Caco-2 (cell line): ENCODE measurements around the gene GPR137C. TPM values are rescaled to one million over a fixed set of nuclear protein-coding genes. Genes with fewer than 3 reads are reported as not detected.

ENCODE experiments used
- BruUV-seq: library from RNA; stranded (reverse); fragments of 400-500 nt; replicated peaks from 2 replicates; lab custom pipeline; 2021; lab: Mats Ljungman, UMichigan
- CTCF ChIA-PET: fragments of 300-600 bp; sonication (Branson Sonifier 250); formaldehyde crosslinking; loops from one replicate; lab custom pipeline; 2022; ENCODE audit warnings: antibody characterized with exemption; lab: Charles Lee
- POLR2A ChIA-PET: fragments of 300-600 bp; sonication (Branson Sonifier 250); formaldehyde crosslinking; loops from one replicate; lab custom pipeline; 2022; ENCODE audit warnings: antibody characterized with exemption; lab: Charles Lee
- DNase-seq, 2 experiments: peaks; one replicate each; pipeline versions ENCODE4 v3.0.0 to v3.0.0-alpha.2; 2020 to 2022
- H3K27me3 ChIP-seq: replicated peaks from 2 replicates; pipeline ENCODE4 v1.6.0; 2011; ENCODE audit warnings: low read length; ENCODE audit not compliant: control insufficient read depth, insufficient read depth
- H3K36me3 ChIP-seq: 2 replicates; pipeline ENCODE4 v1.5.1; 2011; ENCODE audit warnings: low read length; ENCODE audit not compliant: control insufficient read depth, insufficient read depth
- H3K4me1 ChIP-seq: fragments of 250-450 bp; sonication (Bioruptor Pico); 2 replicates; pipeline ENCODE4 v1.5.1; 2020; ENCODE audit warnings: mild to moderate bottlenecking
- H3K4me3 ChIP-seq: 2 replicates; pipeline ENCODE4 v1.5.1; 2011; ENCODE audit warnings: low read depth, mild to moderate bottlenecking, control low read depth, low read length
- H3K9me3 ChIP-seq: fragments of 250-450 bp; sonication (Bioruptor Pico); 2 replicates; pipeline ENCODE4 v1.5.1; 2020; ENCODE audit warnings: mild to moderate bottlenecking, moderate library complexity
- H3K27ac Mint-ChIP-seq: one replicate; pipeline ENCODE4 v1.8.0; 2022; ENCODE audit warnings: mixed read lengths; ENCODE audit not compliant: unreplicated experiment
- H3K27me3 Mint-ChIP-seq: one replicate; pipeline ENCODE4 v1.8.0; 2022; ENCODE audit warnings: mixed read lengths; ENCODE audit not compliant: insufficient read depth, unreplicated experiment
- H3K36me3 Mint-ChIP-seq: one replicate; pipeline ENCODE4 v1.8.0; 2022; ENCODE audit warnings: mild to moderate bottlenecking, mixed read lengths; ENCODE audit not compliant: insufficient read depth, unreplicated experiment
- H3K4me1 Mint-ChIP-seq: one replicate; pipeline ENCODE4 v1.8.0; 2022; ENCODE audit warnings: low read depth, mixed read lengths; ENCODE audit not compliant: unreplicated experiment
- H3K4me3 Mint-ChIP-seq: one replicate; pipeline ENCODE4 v1.8.0; 2022; ENCODE audit warnings: mild to moderate bottlenecking, moderate library complexity, mixed read lengths; ENCODE audit not compliant: unreplicated experiment
- H3K9me3 Mint-ChIP-seq: one replicate; pipeline ENCODE4 v1.8.0; 2022; ENCODE audit warnings: mixed read lengths; ENCODE audit not compliant: unreplicated experiment
- CTCF ChIP-seq, 2 experiments: fragments of 200-600 bp in 1 of 2; IDR thresholded peaks; 1 replicate in 1 of 2; 2 replicates in 1 of 2; pipeline versions ENCODE4 v1.5.1 to v1.8.0; 2011 to 2022; ENCODE audit warnings: antibody characterized with exemption in 1 of 2, control low read depth in 1 of 2, inconsistent platforms in 1 of 2, low read depth in 1 of 2, low read length in 1 of 2, mild to moderate bottlenecking in 1 of 2, moderate library complexity in 1 of 2; ENCODE audit not compliant: insufficient read depth in 1 of 2, severe bottlenecking in 1 of 2, unreplicated experiment in 1 of 2
- intact Hi-C: fragments of 100-400 bp; cut with micrococcal nuclease; formaldehyde crosslinking; loops from one replicate; pipeline ENCODE4 v1.10.0; 2022; ENCODE audit not compliant: unreplicated experiment
- total RNA-seq: library from RNA; stranded (reverse); gene quantifications from 2 replicates; pipeline ENCODE4 v1.2.3, GENCODE V29; 2022

GPR137C gene
- total RNA-seq, 1 experiment from 2014 or later, result 2.9 TPM

GRCh38 chr14:52527052-52527451 lies 25.6 kb upstream of the GPR137C start:
- H3K4me3 Mint-ChIP-seq, result no peak overlapping the region

GRCh38 chr14:52531481-52531880 lies 21.2 kb upstream of the GPR137C start:
- DNase-seq, result no peak
- Mint-ChIP-seq H3K36me3 (no peaks in the 10 kb centered on the region), H3K27me3 (no peaks in the 10 kb centered on the region), H3K27ac (no peak overlapping the region), H3K4me1 (no peaks in the 10 kb centered on the region), H3K9me3 (no peaks in the 10 kb centered on the region), H3K4me3 (no peak overlapping the region)
- Histone ChIP-seq H3K27me3 (no peaks in the 10 kb centered on the region), H3K9me3 (no peaks in the 10 kb centered on the region), H3K4me3 (no peak overlapping the region), H3K36me3 (no peaks in the 10 kb centered on the region), H3K4me1 (no peaks in the 10 kb centered on the region)
- POLR2A ChIA-PET, result no interaction called here
- no TSS peak for BruUV-seq
- intact Hi-C loops, result no loop called here
- no peak for TF ChIP-seq CTCF (IDR thresholded peaks at IDR 0.05; ENCODE audit: insufficient read depth in 1 of 2, low read depth in 1 of 2, low read length in 1 of 2, severe bottlenecking in 1 of 2, unreplicated experiment in 1 of 2)
- CTCF ChIA-PET, result no interaction called here

More at GRCh38 chr14:52527052-52527451, 25.6 kb upstream of the GPR137C start:
- Histone ChIP-seq H3K9me3 (no peaks in the 10 kb centered on the region), H3K4me3 (no peak overlapping the region), H3K27me3 (no peaks in the 10 kb centered on the region), H3K4me1 (no peaks in the 10 kb centered on the region), H3K36me3 (no peaks in the 10 kb centered on the region)
- intact Hi-C loops, result no loop called here
- no peaks in the 10 kb centered on the region for H3K27me3 Mint-ChIP-seq
- ChIA-PET CTCF (no interaction called here), POLR2A (no interaction called here)
- DNase-seq, result no peak
- no peaks in the 10 kb centered on the region for H3K4me1 Mint-ChIP-seq
- H3K9me3 Mint-ChIP-seq, result no peaks in the 10 kb centered on the region
- TF ChIP-seq CTCF (IDR thresholded peaks at IDR 0.05; ENCODE audit: insufficient read depth in 1 of 2, low read depth in 1 of 2, low read length in 1 of 2, severe bottlenecking in 1 of 2, unreplicated experiment in 1 of 2), result no peak
- BruUV-seq, result no TSS peak
- no peaks in the 10 kb centered on the region for H3K36me3 Mint-ChIP-seq
- no peak overlapping the region for H3K27ac Mint-ChIP-seq

GRCh38 chr14:52536269-52536668 lies 16.4 kb upstream of the GPR137C start:
- Histone ChIP-seq H3K9me3 (no peaks in the 10 kb centered on the region), H3K4me3 (no peak overlapping the region), H3K4me1 (no peaks in the 10 kb centered on the region), H3K36me3 (no peaks in the 10 kb centered on the region), H3K27me3 (no peaks in the 10 kb centered on the region)
- no peaks in the 10 kb centered on the region for H3K9me3 Mint-ChIP-seq
- intact Hi-C loops, result no loop called here
- ChIA-PET CTCF (interaction anchor here (0.6 kb wide), 1 partner anchor 413 kb away, joined by 11 read pairs; no protein-coding TSS in a partner anchor), POLR2A (interaction anchor here (0.6 kb wide), 1 partner anchor 16 kb away, joined by 3 read pairs; the partner anchor contains the start of genes GPR137C and TXNDC16)
- H3K4me1 Mint-ChIP-seq, result no peaks in the 10 kb centered on the region
- H3K4me3 Mint-ChIP-seq, result no peak overlapping the region
- H3K27me3 Mint-ChIP-seq, result no peaks in the 10 kb centered on the region
- no peaks in the 10 kb centered on the region for H3K36me3 Mint-ChIP-seq
- no TSS peak for BruUV-seq
- no peak overlapping the region for H3K27ac Mint-ChIP-seq
- TF ChIP-seq CTCF (IDR thresholded peaks at IDR 0.05; ENCODE audit: insufficient read depth in 1 of 2, low read depth in 1 of 2, low read length in 1 of 2, severe bottlenecking in 1 of 2, unreplicated experiment in 1 of 2), result no peak
- no peak for DNase-seq
